ENCODE data around the gene PHYKPL.

PHYKPL gene

DNA sequence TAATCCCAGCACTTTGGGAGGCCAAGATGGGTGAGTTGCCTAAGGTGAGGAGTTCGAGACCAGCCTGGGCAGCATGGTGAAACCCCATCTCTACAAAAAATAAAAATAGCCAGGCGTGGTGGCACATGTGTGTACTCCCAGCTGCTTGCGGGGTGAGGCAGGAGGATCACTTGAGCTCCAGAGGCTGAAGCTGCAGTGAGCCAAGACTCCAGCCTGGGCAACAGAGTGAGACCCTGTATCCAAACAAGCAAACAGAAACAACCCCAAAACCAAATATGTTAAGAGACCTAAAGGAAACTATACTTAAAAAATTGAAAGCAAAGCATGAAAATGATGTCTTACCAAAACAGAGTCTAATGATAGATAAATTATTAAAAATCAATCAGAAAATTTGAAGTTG is 15.8 kb downstream of the PHYKPL start:
- Histone ChIP-seq H3K9ac (ENCODE audit: low read depth, low read length) (no peak overlapping the region), H3K36me3 (ENCODE audit: control insufficient read depth, insufficient read depth, low read length) (peaks cover 34% of the 10 kb centered on the region)

DNA sequence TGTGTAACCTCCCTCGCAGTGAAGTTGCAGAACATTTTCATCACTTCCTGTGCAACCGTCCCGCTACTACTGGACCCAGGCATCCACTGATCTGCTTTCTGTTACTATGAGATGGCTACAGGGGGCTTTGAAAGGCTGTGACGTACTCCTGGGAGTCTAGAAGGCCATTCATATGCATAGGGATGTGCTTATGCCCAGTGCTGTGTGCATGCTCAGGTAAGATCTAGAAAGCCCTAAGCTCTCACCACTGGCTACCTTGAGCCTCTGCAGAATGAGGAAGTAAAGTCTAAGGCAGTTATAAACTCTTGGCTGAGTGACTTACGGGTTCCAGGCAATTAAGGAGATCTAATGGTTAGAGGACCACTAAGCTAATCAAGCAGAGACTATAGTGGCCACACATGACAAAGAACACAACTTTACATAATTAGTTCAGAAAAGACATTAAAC is 16.5 kb downstream of the PHYKPL start:
- Histone ChIP-seq H3K27me3 (ENCODE audit: control insufficient read depth, insufficient read depth, low read length) (no peaks in the 10 kb centered on the region), H3K36me3 (ENCODE audit: control insufficient read depth, insufficient read depth, low read length) (peaks cover 41% of the 10 kb centered on the region)

More for the DNA sequence above, 15.8 kb downstream of the PHYKPL start:
- H3K27me3 ChIP-seq (ENCODE audit: control insufficient read depth, insufficient read depth, low read length): no peaks in the 10 kb centered on the region
- H3K9me3 ChIP-seq (ENCODE audit: control insufficient read depth, insufficient read depth, low read length): no peaks in the 10 kb centered on the region
- H3K4me3 ChIP-seq (ENCODE audit: low read depth, low read length): no peak overlapping the region
- H3K4me1 ChIP-seq (ENCODE audit: control insufficient read depth, insufficient read depth, low read length): peaks cover 4% of the 10 kb centered on the region

DNA sequence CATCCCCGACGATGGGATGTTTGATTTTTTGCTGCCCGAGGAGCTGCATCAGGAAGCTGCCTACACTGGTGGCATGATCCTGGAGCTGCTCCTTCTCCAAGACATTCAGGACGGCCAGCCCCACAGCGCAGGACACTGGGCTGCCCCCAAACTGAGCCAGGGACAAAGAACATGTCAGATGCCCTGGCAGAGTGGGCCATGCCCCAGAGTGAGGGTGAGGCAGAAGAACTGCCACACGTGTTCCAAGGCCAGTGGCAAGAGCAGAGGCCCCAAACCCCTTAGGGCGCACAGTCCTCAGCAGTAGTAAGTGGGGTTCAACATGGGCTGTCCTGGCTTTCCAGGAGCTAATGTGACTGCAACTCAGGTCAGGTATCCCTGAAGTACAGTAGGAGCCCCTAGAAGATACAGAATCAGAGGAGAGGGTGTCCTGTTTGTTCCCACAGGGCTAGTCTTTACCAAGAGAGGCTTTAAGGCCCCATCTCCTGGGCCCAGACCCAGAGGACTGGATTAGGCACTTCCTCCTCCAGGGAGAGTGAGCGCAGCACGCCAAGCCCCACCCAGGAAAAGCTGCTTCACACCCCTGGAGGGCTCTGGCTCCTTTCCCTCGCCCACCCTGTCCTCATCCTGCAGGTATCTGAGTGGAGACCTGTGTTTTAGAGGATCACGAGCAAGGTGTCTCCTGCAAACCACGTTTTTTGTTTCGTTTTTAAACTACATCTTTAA is 17.2 kb downstream of the PHYKPL start:
- Histone ChIP-seq H3K4me1 (ENCODE audit: control insufficient read depth, insufficient read depth, low read length) (peaks cover 4% of the 10 kb centered on the region), H3K4me3 (ENCODE audit: low read depth, low read length) (no peak overlapping the region), H3K27me3 (ENCODE audit: control insufficient read depth, insufficient read depth, low read length) (no peaks in the 10 kb centered on the region), H3K36me3 (ENCODE audit: control insufficient read depth, insufficient read depth, low read length) (peaks cover 45% of the 10 kb centered on the region), H3K9me3 (ENCODE audit: control insufficient read depth, insufficient read depth, low read length) (no peaks in the 10 kb centered on the region), H3K9ac (ENCODE audit: low read depth, low read length) (no peak overlapping the region)

More for the DNA sequence above, 16.5 kb downstream of the PHYKPL start:
- Histone ChIP-seq H3K9ac (ENCODE audit: low read depth, low read length) (no peak overlapping the region), H3K4me3 (ENCODE audit: low read depth, low read length) (no peak overlapping the region), H3K4me1 (ENCODE audit: control insufficient read depth, insufficient read depth, low read length) (peaks cover 4% of the 10 kb centered on the region), H3K9me3 (ENCODE audit: control insufficient read depth, insufficient read depth, low read length) (no peaks in the 10 kb centered on the region)

DNA sequence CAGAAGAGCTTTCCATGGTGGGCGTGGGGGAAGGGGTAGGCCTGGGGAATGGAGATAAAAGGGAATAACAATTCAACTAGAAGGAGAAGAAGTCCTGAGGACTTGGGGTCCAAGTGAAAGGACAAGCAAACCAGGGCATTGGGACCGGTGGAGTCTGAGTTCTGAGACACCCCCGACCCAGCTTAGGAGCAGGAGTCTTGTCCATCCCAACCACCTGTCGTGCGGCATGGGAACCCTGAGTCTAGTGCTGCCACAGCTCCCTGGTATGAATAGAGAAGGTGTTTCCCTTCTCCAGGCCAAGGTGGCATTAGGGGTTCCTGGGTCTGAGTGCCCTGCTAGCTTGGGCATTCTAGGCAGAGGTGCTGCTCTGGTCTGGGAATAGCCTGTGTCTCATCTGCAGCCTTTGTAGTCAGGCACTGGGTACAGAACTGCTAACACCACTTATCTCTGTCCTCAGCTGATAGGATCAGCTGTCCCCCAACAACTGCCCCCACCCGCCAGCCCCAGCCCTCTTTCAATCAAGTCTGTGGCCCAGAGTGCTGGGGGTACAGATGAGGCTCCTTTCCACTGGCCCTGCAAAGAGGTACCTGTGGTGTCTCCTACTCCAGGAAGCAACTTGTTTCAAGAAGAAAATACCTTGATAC is 18.3 kb downstream of the PHYKPL start:
- Histone ChIP-seq H3K36me3 (ENCODE audit: control insufficient read depth, insufficient read depth, low read length) (peaks cover 57% of the 10 kb centered on the region), H3K27me3 (ENCODE audit: control insufficient read depth, insufficient read depth, low read length) (no peaks in the 10 kb centered on the region), H3K9me3 (ENCODE audit: control insufficient read depth, insufficient read depth, low read length) (no peaks in the 10 kb centered on the region), H3K4me3 (ENCODE audit: low read depth, low read length) (no peak overlapping the region), H3K4me1 (ENCODE audit: control insufficient read depth, insufficient read depth, low read length) (peaks cover 4% of the 10 kb centered on the region), H3K9ac (ENCODE audit: low read depth, low read length) (no peak overlapping the region)

DNA sequence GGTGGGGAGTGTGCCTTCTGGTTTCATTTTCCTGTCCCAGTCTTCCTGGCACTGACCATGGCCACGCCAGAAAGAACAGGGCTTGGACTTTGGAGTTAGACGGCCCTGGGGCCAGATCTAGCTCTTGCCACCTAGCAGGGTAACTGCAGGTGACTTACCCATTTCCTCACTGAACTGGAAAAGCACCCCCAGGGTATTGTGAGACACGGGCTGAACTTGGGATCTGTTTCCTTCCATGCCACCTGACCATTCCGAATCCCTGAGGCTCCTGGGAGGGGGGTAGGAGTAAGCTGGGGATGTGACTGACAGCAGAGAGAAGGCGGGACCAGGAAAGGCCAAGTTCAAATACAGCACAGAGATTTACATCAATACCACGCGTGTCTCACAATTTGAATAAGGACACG is 18.9 kb downstream of the PHYKPL start:
- Histone ChIP-seq H3K9ac (ENCODE audit: low read depth, low read length) (no peak overlapping the region), H3K27me3 (ENCODE audit: control insufficient read depth, insufficient read depth, low read length) (no peaks in the 10 kb centered on the region), H3K4me3 (ENCODE audit: low read depth, low read length) (no peak overlapping the region), H3K9me3 (ENCODE audit: control insufficient read depth, insufficient read depth, low read length) (no peaks in the 10 kb centered on the region), H3K4me1 (ENCODE audit: control insufficient read depth, insufficient read depth, low read length) (peaks cover 4% of the 10 kb centered on the region), H3K36me3 (ENCODE audit: control insufficient read depth, insufficient read depth, low read length) (peaks cover 62% of the 10 kb centered on the region)

DNA sequence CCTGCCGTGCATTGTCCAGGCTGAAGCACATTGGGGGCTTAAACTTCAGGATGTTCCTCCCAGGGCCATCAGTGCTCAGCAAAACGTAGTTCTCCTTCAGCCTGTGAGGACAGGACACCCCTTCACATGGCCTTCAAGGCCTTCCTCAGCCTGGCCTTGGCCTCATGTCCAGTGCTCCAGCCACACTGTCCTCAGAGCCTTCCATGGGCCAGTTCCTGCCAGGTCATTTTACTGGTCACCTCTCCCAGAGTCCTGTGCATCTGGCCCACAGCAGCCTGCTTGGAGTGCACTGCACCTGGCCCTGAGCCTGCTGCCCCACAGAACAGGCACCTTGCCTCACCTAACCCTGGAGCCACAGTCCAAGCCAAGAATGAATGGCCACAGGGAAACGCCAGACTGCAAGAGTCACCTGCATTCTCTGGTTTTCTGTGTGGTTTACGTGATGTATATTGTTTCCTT is 19.6 kb downstream of the PHYKPL start:
- Histone ChIP-seq H3K9me3 (ENCODE audit: control insufficient read depth, insufficient read depth, low read length) (no peaks in the 10 kb centered on the region), H3K4me1 (ENCODE audit: control insufficient read depth, insufficient read depth, low read length) (peaks cover 4% of the 10 kb centered on the region), H3K9ac (ENCODE audit: low read depth, low read length) (no peak overlapping the region), H3K27me3 (ENCODE audit: control insufficient read depth, insufficient read depth, low read length) (no peaks in the 10 kb centered on the region), H3K4me3 (ENCODE audit: low read depth, low read length) (no peak overlapping the region), H3K36me3 (ENCODE audit: control insufficient read depth, insufficient read depth, low read length) (peaks cover 69% of the 10 kb centered on the region)

DNA sequence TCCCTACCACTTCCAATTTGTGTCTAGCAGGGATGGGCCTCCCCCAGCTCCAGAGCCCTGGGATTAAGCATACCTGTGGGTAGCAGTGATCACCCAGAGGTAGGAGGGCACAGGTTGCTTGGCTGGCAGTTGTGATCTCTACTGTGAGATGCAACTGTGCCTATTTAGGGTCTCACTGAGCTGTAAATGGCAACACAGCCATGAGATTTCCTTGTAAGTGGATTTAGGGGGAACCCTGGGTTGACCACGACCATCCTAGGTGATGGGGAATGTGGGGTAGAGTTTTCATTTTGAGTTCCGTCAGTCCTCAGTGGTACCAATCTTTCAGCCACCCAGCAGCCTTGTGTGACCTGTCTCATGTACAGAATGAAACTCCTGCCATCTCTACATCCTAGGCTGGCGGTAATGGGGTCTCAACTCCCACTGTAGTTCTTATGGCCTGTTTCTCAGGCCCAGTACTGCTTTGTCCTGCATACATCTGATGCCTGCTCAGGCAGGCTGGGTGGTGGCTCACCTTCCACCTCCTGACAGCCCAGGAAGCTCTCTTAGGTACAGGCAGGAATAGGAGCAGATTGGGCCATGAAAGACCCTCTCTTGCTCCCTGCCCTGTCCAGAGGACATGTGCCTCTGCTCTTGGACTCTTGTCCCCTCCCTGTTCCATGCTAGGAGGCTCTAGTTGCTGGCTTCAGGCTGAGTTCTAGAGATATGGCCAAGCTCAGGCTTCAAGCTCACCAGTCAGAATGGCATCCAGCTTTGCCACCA is 20.2 kb downstream of the PHYKPL start:
- Histone ChIP-seq H3K27me3 (ENCODE audit: control insufficient read depth, insufficient read depth, low read length) (no peaks in the 10 kb centered on the region), H3K9ac (ENCODE audit: low read depth, low read length) (no peak overlapping the region), H3K9me3 (ENCODE audit: control insufficient read depth, insufficient read depth, low read length) (no peaks in the 10 kb centered on the region), H3K36me3 (ENCODE audit: control insufficient read depth, insufficient read depth, low read length) (peaks cover 76% of the 10 kb centered on the region), H3K4me1 (ENCODE audit: control insufficient read depth, insufficient read depth, low read length) (peaks cover 4% of the 10 kb centered on the region), H3K4me3 (ENCODE audit: low read depth, low read length) (no peak overlapping the region)

DNA sequence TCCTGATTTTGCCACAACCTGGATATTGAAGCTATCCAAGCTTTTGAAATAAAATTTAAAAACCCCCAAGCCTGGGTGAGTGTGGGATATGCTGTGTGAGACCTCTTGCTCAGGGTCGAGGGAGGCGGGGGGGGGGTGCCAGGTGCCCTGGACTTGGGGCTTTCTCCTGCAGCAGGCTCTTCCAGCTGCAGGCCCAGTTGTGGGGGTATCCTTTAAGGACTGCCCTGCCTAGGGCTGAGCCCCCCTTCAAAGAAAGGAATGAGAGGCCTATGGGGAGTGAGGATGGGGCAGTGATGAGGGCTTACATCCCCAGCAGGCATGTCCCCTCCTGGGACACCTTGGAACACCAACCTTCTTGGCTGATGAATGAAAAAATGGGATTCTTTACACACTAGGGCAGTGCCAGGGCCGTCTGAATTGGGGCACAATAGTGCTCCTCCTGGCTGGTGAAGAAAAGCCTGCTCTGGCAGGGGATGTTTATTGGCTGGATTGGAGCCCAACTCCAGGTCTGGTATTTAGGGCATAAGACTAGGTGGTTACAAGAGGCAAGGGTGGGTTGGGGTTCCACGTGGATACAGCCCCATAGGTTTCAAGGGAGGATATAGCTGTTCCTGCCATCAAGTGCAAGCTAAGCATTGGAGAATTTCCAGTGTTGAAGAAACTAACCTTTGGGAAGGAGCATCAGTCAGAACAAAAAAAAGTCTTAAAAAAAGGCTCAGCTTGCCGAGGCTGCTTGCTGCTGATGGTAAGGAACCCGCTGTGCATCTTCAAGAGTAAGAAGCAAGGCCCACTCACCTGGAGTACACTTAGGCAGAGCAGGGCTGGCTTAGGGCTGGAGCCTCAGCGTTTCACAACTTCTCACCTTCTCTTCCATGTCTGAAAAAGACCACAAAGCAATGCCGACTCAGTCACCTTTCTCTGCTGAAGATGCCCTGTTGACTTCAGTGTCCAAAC is 21.2 kb downstream of the PHYKPL start:
- Histone ChIP-seq H3K9me3 (ENCODE audit: control insufficient read depth, insufficient read depth, low read length) (no peaks in the 10 kb centered on the region), H3K27me3 (ENCODE audit: control insufficient read depth, insufficient read depth, low read length) (no peaks in the 10 kb centered on the region), H3K4me3 (ENCODE audit: low read depth, low read length) (no peak overlapping the region), H3K36me3 (ENCODE audit: control insufficient read depth, insufficient read depth, low read length) (peaks cover 82% of the 10 kb centered on the region), H3K9ac (ENCODE audit: low read depth, low read length) (no peak overlapping the region), H3K4me1 (ENCODE audit: control insufficient read depth, insufficient read depth, low read length) (peaks cover 4% of the 10 kb centered on the region)

DNA sequence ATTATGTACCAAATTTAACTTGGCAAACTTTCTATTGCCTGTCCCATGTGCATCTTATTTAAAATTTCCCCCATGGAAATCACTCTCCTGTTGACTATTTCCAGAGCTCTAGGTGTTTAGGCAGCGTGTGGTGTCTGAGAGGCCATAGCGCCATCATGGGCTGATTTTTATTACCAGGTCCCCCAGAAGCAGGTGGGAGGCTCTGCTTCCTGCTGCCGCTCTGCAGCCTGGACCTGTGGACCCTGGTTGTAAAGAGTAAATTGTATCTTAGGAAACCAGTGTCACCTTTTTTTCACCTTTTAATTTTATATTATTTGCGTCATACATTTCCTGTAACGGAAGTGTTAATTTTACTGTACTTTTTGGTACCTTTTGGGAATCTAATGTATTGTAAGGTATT is 21.9 kb downstream of the PHYKPL start:
- Histone ChIP-seq H3K4me1 (ENCODE audit: control insufficient read depth, insufficient read depth, low read length) (peaks cover 5% of the 10 kb centered on the region), H3K9ac (ENCODE audit: low read depth, low read length) (no peak overlapping the region), H3K36me3 (ENCODE audit: control insufficient read depth, insufficient read depth, low read length) (peaks cover 81% of the 10 kb centered on the region), H3K27me3 (ENCODE audit: control insufficient read depth, insufficient read depth, low read length) (no peaks in the 10 kb centered on the region), H3K4me3 (ENCODE audit: low read depth, low read length) (no peak overlapping the region), H3K9me3 (ENCODE audit: control insufficient read depth, insufficient read depth, low read length) (no peaks in the 10 kb centered on the region)

DNA sequence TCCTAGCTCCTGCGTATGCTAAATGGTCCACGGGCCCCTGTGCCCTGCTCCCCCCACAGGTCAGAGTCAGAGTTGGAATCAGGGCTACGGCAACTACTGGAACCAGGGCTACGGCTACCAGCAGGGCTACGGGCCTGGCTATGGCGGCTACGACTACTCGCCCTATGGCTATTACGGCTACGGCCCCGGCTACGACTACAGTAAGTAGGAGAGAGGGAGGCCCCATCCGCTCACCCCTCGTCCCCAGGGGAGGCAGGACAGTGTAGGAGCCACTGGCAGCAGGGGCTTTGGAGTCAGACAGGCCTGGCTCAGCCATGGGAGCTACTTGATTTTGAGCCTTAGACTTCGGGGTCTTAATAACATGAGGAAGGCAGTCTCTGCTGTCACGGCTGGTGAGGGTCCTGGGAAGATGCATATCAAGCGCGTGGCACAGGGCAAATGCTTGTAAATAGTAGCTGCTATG is 22.5 kb downstream of the PHYKPL start:
- Histone ChIP-seq H3K9me3 (ENCODE audit: control insufficient read depth, insufficient read depth, low read length) (no peaks in the 10 kb centered on the region), H3K27me3 (ENCODE audit: control insufficient read depth, insufficient read depth, low read length) (no peaks in the 10 kb centered on the region), H3K4me1 (ENCODE audit: control insufficient read depth, insufficient read depth, low read length) (peaks cover 5% of the 10 kb centered on the region), H3K9ac (ENCODE audit: low read depth, low read length) (no peak overlapping the region), H3K36me3 (ENCODE audit: control insufficient read depth, insufficient read depth, low read length) (peaks cover 78% of the 10 kb centered on the region), H3K4me3 (ENCODE audit: low read depth, low read length) (no peak overlapping the region)

Data from iPS-15b (cell line).